GM18505 (cell line): Measurements from ENCODE around the gene RPS29.
A peak's percentile ranks its signal among the peaks of the same experiment; 100 is the strongest.
"Not testable (repeated sequence)": the region's sequence is repeated elsewhere in the genome, so short reads cannot be mapped to it uniquely, and the experiment has no call there.

Experiments
- ATAC-seq: cut with Tn5 transposase; IDR thresholded peaks from one replicate; pipeline ENCODE4 v1.9.1; 2021; ENCODE audit not compliant: unreplicated experiment
- POLR2A ChIP-seq: IDR thresholded peaks from 4 replicates; pipeline ENCODE4 v1.6.1; 2011; ENCODE audit warnings: borderline replicate concordance; ENCODE audit not compliant: insufficient read depth, insufficient read length; ENCODE audit errors: extremely low read depth

Gene RPS29

GRCh38 chr14:49584981-49585640 is 1.1 kb downstream of the RPS29 start:
- not testable (repeated sequence) for ATAC-seq
- peak; percentile 19 for TF ChIP-seq POLR2A

- no peak for ATAC-seq
- TF ChIP-seq POLR2A, result no peak
Measured at GRCh38 chr14:49584058-49584457, 2.1 kb downstream of the RPS29 start.

- ATAC-seq, result no peak
- TF ChIP-seq POLR2A, result peak; percentile 15
Measured at GRCh38 chr14:49583629-49584028, 2.6 kb downstream of the RPS29 start.

- TF ChIP-seq POLR2A, result peak; percentile 57
- ATAC-seq, result no peak
Measured at GRCh38 chr14:49582113-49582977, 3.8 kb downstream of the RPS29 start.

- TF ChIP-seq POLR2A, result no peak
- ATAC-seq, result no peak
Measured at GRCh38 chr14:49581209-49582112, 4.7 kb downstream of the RPS29 start.

GRCh38 chr14:49579841-49580240 is 6.3 kb downstream of the RPS29 start:
- peak; percentile 18 for TF ChIP-seq POLR2A
- no peak for ATAC-seq

GRCh38 chr14:49578141-49578540 is 8.0 kb downstream of the RPS29 start:
- TF ChIP-seq POLR2A, result no peak
- ATAC-seq, result no peak

GRCh38 chr14:49574038-49574437 is 12.1 kb downstream of the RPS29 start:
- no peak for ATAC-seq
- TF ChIP-seq POLR2A, result no peak

GRCh38 chr14:49569281-49569680 is 16.9 kb downstream of the RPS29 start:
- no peak for TF ChIP-seq POLR2A
- ATAC-seq, result no peak

GRCh38 chr14:49566714-49567113 is 19.5 kb downstream of the RPS29 start:
- TF ChIP-seq POLR2A, result no peak
- no peak for ATAC-seq

GRCh38 chr14:49559979-49560768 is 26.0 kb downstream of the RPS29 start:
- no peak for TF ChIP-seq POLR2A
- no peak for ATAC-seq

- no peak for TF ChIP-seq POLR2A
- no peak for ATAC-seq
Measured at GRCh38 chr14:49553892-49554291, 32.3 kb downstream of the RPS29 start.
